NCI-H460 (cell line): ENCODE measurements around the gene STBD1. TPM values are rescaled to one million over a fixed set of nuclear protein-coding genes. Genes with fewer than 3 reads are reported as not detected.
A peak's percentile ranks its signal among the peaks of the same experiment; 100 is the strongest.
"Not testable (repeated sequence)": the region's sequence is repeated elsewhere in the genome, so short reads cannot be mapped to it uniquely, and the experiment has no call there.

Experiments used
- DNase-seq: peaks from one replicate; pipeline ENCODE4 v3.0.0-alpha.2; 2016; ENCODE audit warnings: low read depth; ENCODE audit errors: extremely low read depth
- polyA plus RNA-seq: library from polyadenylated mRNA; depleted of rRNA; stranded (reverse); fragments of >200 nt; gene quantifications from 2 replicates; pipeline ENCODE4 v1.2.3, GENCODE V29; 2014; cell fraction: nucleus; rRNA removed
- total RNA-seq: library from RNA; depleted of rRNA; stranded (reverse); fragments of >200 nt; shearing (Covaris generic); gene quantifications from 2 replicates; pipeline ENCODE4 v1.2.3, GENCODE V29; 2014; rRNA removed

Gene STBD1
- total RNA-seq, result 1.9 and 3.3 TPM in 2 replicates
- 1.1 and 4.1 TPM in 2 replicates for polyA plus RNA-seq

- peak; percentile 40 for DNase-seq
Measured at GRCh38 chr4:76305971-76306881, at the start of gene STBD1. Gene STBD1 (plus strand): TSS chr4:76306733. CDS start chr4:76306770, 37 bp downstream.

GRCh38 chr4:76256968-76257367 lies 49.6 kb upstream of the STBD1 start:
- no peak for DNase-seq

- no peak for DNase-seq
Measured at GRCh38 chr4:76257824-76258223, 48.7 kb upstream of the STBD1 start.

GRCh38 chr4:76260571-76260970 lies 46.0 kb upstream of the STBD1 start:
- DNase-seq, result no peak

GRCh38 chr4:76265631-76266218 lies 40.8 kb upstream of the STBD1 start:
- DNase-seq, result no peak

GRCh38 chr4:76266627-76267026 lies 39.9 kb upstream of the STBD1 start:
- DNase-seq, result no peak

GRCh38 chr4:76267811-76268210 lies 38.7 kb upstream of the STBD1 start:
- DNase-seq, result no peak

- DNase-seq, result no peak
Measured at GRCh38 chr4:76270244-76271175, 36.0 kb upstream of the STBD1 start.

GRCh38 chr4:76271248-76271647 lies 35.3 kb upstream of the STBD1 start:
- no peak for DNase-seq

GRCh38 chr4:76272073-76272472 lies 34.5 kb upstream of the STBD1 start:
- no peak for DNase-seq

GRCh38 chr4:76272582-76272981 lies 34.0 kb upstream of the STBD1 start:
- DNase-seq, result no peak

- no peak for DNase-seq
Measured at GRCh38 chr4:76272999-76273398, 33.5 kb upstream of the STBD1 start.

GRCh38 chr4:76275486-76276124 lies 30.9 kb upstream of the STBD1 start:
- DNase-seq, result no peak

- no peak for DNase-seq
Measured at GRCh38 chr4:76276813-76277212, 29.7 kb upstream of the STBD1 start.

- no peak for DNase-seq
Measured at GRCh38 chr4:76277667-76278066, 28.9 kb upstream of the STBD1 start.

- no peak for DNase-seq
Measured at GRCh38 chr4:76278583-76278982, 27.9 kb upstream of the STBD1 start.

- DNase-seq, result no peak
Measured at GRCh38 chr4:76279462-76279861, 27.1 kb upstream of the STBD1 start.

GRCh38 chr4:76280488-76281441 lies 25.8 kb upstream of the STBD1 start:
- no peak for DNase-seq

GRCh38 chr4:76281594-76281993 lies 24.9 kb upstream of the STBD1 start:
- DNase-seq, result not testable (repeated sequence)
